ENCODE results near the gene RPL15. TPM values are rescaled to one million over a fixed set of nuclear protein-coding genes. Genes with fewer than 3 reads are reported as not detected.
"Not testable (repeated sequence)": the region's sequence is repeated elsewhere in the genome, so short reads cannot be mapped to it uniquely, and the experiment has no call there.

Gene RPL15
- total and polyA plus RNA-seq, 8 donors: 676 to 1,897 (median 1,385) TPM

DNA sequence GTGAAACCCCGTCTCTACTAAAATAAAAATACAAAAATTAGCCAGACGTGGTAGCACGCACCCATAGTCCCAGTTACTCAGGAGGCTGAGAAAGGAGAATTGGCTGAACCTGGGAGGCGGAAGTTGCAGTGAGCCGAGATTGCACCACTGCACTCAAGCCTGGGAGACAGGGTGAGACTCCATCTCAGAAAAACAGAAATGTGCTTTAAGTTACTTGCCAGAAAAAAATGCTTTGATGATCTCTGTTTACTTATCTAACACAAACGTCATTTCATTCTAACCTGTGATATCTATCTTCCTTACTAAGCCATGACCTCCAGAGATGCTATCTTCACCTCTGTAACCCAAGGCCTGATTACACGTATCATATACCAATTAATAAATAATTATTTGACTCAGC, 7.6 kb upstream of the RPL15 start:
- TF ChIP-seq, protein P1, sequence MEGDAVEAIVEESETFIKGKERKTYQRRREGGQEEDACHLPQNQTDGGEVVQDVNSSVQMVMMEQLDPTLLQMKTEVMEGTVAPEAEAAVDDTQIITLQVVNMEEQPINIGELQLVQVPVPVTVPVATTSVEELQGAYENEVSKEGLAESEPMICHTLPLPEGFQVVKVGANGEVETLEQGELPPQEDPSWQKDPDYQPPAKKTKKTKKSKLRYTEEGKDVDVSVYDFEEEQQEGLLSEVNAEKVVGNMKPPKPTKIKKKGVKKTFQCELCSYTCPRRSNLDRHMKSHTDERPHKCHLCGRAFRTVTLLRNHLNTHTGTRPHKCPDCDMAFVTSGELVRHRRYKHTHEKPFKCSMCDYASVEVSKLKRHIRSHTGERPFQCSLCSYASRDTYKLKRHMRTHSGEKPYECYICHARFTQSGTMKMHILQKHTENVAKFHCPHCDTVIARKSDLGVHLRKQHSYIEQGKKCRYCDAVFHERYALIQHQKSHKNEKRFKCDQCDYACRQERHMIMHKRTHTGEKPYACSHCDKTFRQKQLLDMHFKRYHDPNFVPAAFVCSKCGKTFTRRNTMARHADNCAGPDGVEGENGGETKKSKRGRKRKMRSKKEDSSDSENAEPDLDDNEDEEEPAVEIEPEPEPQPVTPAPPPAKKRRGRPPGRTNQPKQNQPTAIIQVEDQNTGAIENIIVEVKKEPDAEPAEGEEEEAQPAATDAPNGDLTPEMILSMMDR (IDR thresholded peaks at IDR 0.05): no peak
- 87% methylated on average over 7 of the region's 7 CpGs for WGBS, 2 donors
- DNase-seq (no peak), FAIRE-seq (no peak), ATAC-seq (no peak)
- Histone ChIP-seq H3K27ac (no peak overlapping the region), H3K4me3 (no peak overlapping the region), H3K36me3 (peaks cover 0 to 10% (median 0%) of the 10 kb centered on the region in 3 donors), H3K4me1 (peaks cover 0 to 11% (median 0%) of the 10 kb centered on the region in 3 donors), H3K9me3 (no peaks in the 10 kb centered on the region), H3K27me3 (no peaks in the 10 kb centered on the region)
- intact Hi-C loops (cut with DNase I): no loop called here

GRCh38 chr3:23911397-23911796, 5.5 kb upstream of the RPL15 start:
- TF ChIP-seq, protein P1 (IDR thresholded peaks at IDR 0.05): no peak
- intact Hi-C loops (cut with DNase I): no loop called here
- H3K36me3 ChIP-seq: peaks cover 0 to 10% (median 0%) of the 10 kb centered on the region in 3 donors
- FAIRE-seq (no peak), DNase-seq (no peak), ATAC-seq (no peak)
- 89 to 100% methylated on average over 2 of the region's 2 CpGs for whole genome bisulfite sequencing, 2 donors
- no peak overlapping the region for H3K27ac ChIP-seq
- peaks cover 0 to 17% (median 0%) of the 10 kb centered on the region in 3 donors for H3K4me1 ChIP-seq
- H3K9me3 ChIP-seq: no peaks in the 10 kb centered on the region
- H3K27me3 ChIP-seq: no peaks in the 10 kb centered on the region
- H3K4me3 ChIP-seq: no peak overlapping the region

- Histone ChIP-seq H3K36me3 (peaks cover 0 to 10% (median 0%) of the 10 kb centered on the region in 3 donors), H3K4me1 (peaks cover 0 to 17% (median 0%) of the 10 kb centered on the region in 3 donors)
- H3K4me3 ChIP-seq; ATAC-seq; H3K27ac ChIP-seq; intact Hi-C loops (cut with DNase I); H3K9me3 ChIP-seq; DNase-seq; FAIRE-seq; H3K27me3 ChIP-seq: not testable (repeated sequence)
- 83 to 94% methylated on average over 3 of the region's 3 CpGs for WGBS, 2 donors
Observed at GRCh38 chr3:23912335-23912734, 4.6 kb upstream of the RPL15 start.

- TF ChIP-seq, protein P1 (IDR thresholded peaks at IDR 0.05): no peak
- WGBS, 2 donors: 65 to 66% methylated on average over 1 of the region's 1 CpG
- DNase-seq (no peak), ATAC-seq (no peak), FAIRE-seq (no peak)
- Histone ChIP-seq H3K4me3 (no peak overlapping the region), H3K27ac (no peak overlapping the region), H3K9me3 (no peaks in the 10 kb centered on the region), H3K27me3 (no peaks in the 10 kb centered on the region), H3K36me3 (peaks cover 0 to 10% (median 0%) of the 10 kb centered on the region in 3 donors), H3K4me1 (peaks cover 0 to 18% (median 0%) of the 10 kb centered on the region in 3 donors)
- intact Hi-C loops (cut with DNase I): no loop called here
Observed at GRCh38 chr3:23913182-23913581, 3.8 kb upstream of the RPL15 start.

GRCh38 chr3:23913873-23914743, 2.8 kb upstream of the RPL15 start:
- 40% methylated on average over 3 of the region's 3 CpGs for WGBS, 2 donors
- ATAC-seq (no peak), FAIRE-seq (no peak), DNase-seq (no peak)
- no peak overlapping the region for H3K27ac ChIP-seq
- H3K4me3 ChIP-seq: no peak overlapping the region
- H3K4me1 ChIP-seq: peaks cover 0 to 27% (median 6%) of the 10 kb centered on the region in 3 donors
- H3K27me3 ChIP-seq: no peaks in the 10 kb centered on the region
- H3K9me3 ChIP-seq: no peaks in the 10 kb centered on the region
- H3K36me3 ChIP-seq: peaks cover 0 to 10% (median 0%) of the 10 kb centered on the region in 3 donors
- intact Hi-C loops (cut with DNase I): no loop called here
- TF ChIP-seq, protein P1 (IDR thresholded peaks at IDR 0.05): no peak
